Endothelial cell of umbilical vein (primary cell): ENCODE measurements around the gene CCDC170. TPM values are rescaled to one million over a fixed set of nuclear protein-coding genes. Genes with fewer than 3 reads are reported as not detected.

ENCODE experiments used
- BruUV-seq: library from RNA; stranded (reverse); fragments of 400-500 nt; replicated peaks from 2 replicates; lab custom pipeline; 2021; lab: Mats Ljungman, UMichigan
- CTCF ChIA-PET: fragments of 300-600, 350-600 bp; sonication (Branson Sonifier 250); formaldehyde crosslinking; loops from one replicate; lab custom pipeline; 2021; ENCODE audit warnings: antibody characterized with exemption, inconsistent platforms; lab: Charles Lee
- POLR2A ChIA-PET: fragments of 300-600, 350-600 bp; sonication (Branson Sonifier 250); formaldehyde crosslinking; loops from one replicate; lab custom pipeline; 2021; ENCODE audit warnings: antibody characterized with exemption, inconsistent platforms; lab: Charles Lee
- DNase-seq: peaks from one replicate; pipeline ENCODE4 v3.0.0-alpha.2; 2011; ENCODE audit warnings: low read depth, low spot score
- FAIRE-seq: peaks from 2 replicates; lab custom pipeline; 2011; peaks lifted over from hg19 to GRCh38; lab: Jason Lieb, UNC
- H2AFZ ChIP-seq: 2 replicates; pipeline ENCODE4 v1.6.0; 2012; ENCODE audit warnings: low read depth, low read length, control low read depth, inconsistent platforms
- H3K27ac ChIP-seq: 2 replicates; pipeline ENCODE4 v1.5.1; 2011; ENCODE audit warnings: low read depth, mild to moderate bottlenecking, control low read depth, low read length, moderate library complexity; ENCODE audit not compliant: insufficient read depth
- H3K27me3 ChIP-seq, 2 experiments: 2 replicates each; pipeline versions ENCODE4 v1.6.0 to v1.6.1; 2011; ENCODE audit warnings: low read length in 2 of 2, mixed read lengths in 1 of 2; ENCODE audit not compliant: control insufficient read depth in 2 of 2, insufficient read depth in 2 of 2
- H3K36me3 ChIP-seq, 2 experiments: 2 replicates in 1 of 2; 3 replicates in 1 of 2; pipeline ENCODE4 v1.5.1; 2011; ENCODE audit warnings: low read length in 2 of 2, mild to moderate bottlenecking in 1 of 2, moderate library complexity in 1 of 2; ENCODE audit not compliant: control insufficient read depth in 2 of 2, insufficient read depth in 2 of 2; ENCODE audit errors: extremely low read depth in 1 of 2
- H3K4me1 ChIP-seq: 3 replicates; pipeline ENCODE4 v1.5.1; 2011; ENCODE audit warnings: mild to moderate bottlenecking, low read length; ENCODE audit not compliant: control insufficient read depth, insufficient read depth; ENCODE audit errors: extremely low read depth
- H3K4me2 ChIP-seq: 2 replicates; pipeline ENCODE4 v1.6.1; 2011; ENCODE audit warnings: low read length, control low read depth, mixed read lengths; ENCODE audit not compliant: insufficient read depth
- H3K4me3 ChIP-seq, 3 experiments: fragments of 200-600 bp in 1 of 3; sonication (generic), shearing (Covaris generic) in 1 of 3; replicated peaks in 1 of 3; 2 replicates each; pipeline ENCODE4 v1.5.1; 2011 to 2016; ENCODE audit warnings: control low read depth in 3 of 3, low read length in 3 of 3, mild to moderate bottlenecking in 2 of 3, inconsistent platforms in 1 of 3, low read depth in 1 of 3, moderate library complexity in 1 of 3; ENCODE audit not compliant: insufficient read depth in 1 of 3
- H3K79me2 ChIP-seq: 2 replicates; pipeline ENCODE4 v1.6.0; 2012; ENCODE audit warnings: low read length, inconsistent platforms; ENCODE audit not compliant: control insufficient read depth, insufficient read depth
- H3K9ac ChIP-seq: replicated peaks from 2 replicates; pipeline ENCODE3; 2011; ENCODE audit warnings: low read length, control low read depth; ENCODE audit not compliant: insufficient read depth; ENCODE audit errors: extremely low read depth
- H3K9me1 ChIP-seq: replicated peaks from 3 replicates; pipeline ENCODE4 v1.6.0; 2011; ENCODE audit warnings: mild to moderate bottlenecking, low read length; ENCODE audit not compliant: control insufficient read depth, insufficient read depth; ENCODE audit errors: extremely low read depth
- H3K9me3 ChIP-seq: replicated peaks from 2 replicates; pipeline ENCODE4 v1.5.1; 2012; ENCODE audit warnings: low read length, inconsistent platforms; ENCODE audit not compliant: control insufficient read depth, insufficient read depth
- H4K20me1 ChIP-seq: replicated peaks from 2 replicates; pipeline ENCODE3; 2011; ENCODE audit warnings: mild to moderate bottlenecking, low read length; ENCODE audit not compliant: control insufficient read depth, insufficient read depth; ENCODE audit errors: extremely low read depth
- EZH2 ChIP-seq: IDR thresholded peaks from 2 replicates; pipeline ENCODE4 v1.6.1; 2012; ENCODE audit warnings: borderline replicate concordance, low read depth, mild to moderate bottlenecking, moderate library complexity, low read length, inconsistent platforms; ENCODE audit not compliant: severe bottlenecking
- FOS ChIP-seq: IDR thresholded peaks from 2 replicates; pipeline ENCODE4 v1.6.1; 2011; ENCODE audit warnings: mild to moderate bottlenecking, low read length, moderate library complexity, borderline replicate concordance; ENCODE audit not compliant: insufficient read depth
- GATA2 ChIP-seq: IDR thresholded peaks from 2 replicates; pipeline ENCODE4 v1.7.0; 2011; ENCODE audit warnings: low read depth, mild to moderate bottlenecking, moderate library complexity, mixed read lengths, low read length; ENCODE audit not compliant: insufficient read length, insufficient read depth
- JUN ChIP-seq: IDR thresholded peaks from 2 replicates; pipeline ENCODE4 v1.6.1; 2011; ENCODE audit warnings: borderline replicate concordance, low read depth; ENCODE audit not compliant: insufficient read length, insufficient read depth
- MYC ChIP-seq: IDR thresholded peaks from one replicate; pipeline ENCODE4 v1.6.1; 2011; ENCODE audit warnings: mild to moderate bottlenecking, low read depth, low read length
- POLR2A ChIP-seq: IDR thresholded peaks from 2 replicates; pipeline ENCODE4 v1.6.1; 2012; ENCODE audit warnings: low read depth, mild to moderate bottlenecking, control low read depth, low read length
- POLR2AphosphoS5 ChIP-seq: IDR thresholded peaks from 2 replicates; pipeline ENCODE4 v1.6.1; 2012; ENCODE audit warnings: low read depth, mild to moderate bottlenecking, control low read depth, low read length, moderate library complexity; ENCODE audit not compliant: insufficient read depth
- dilution Hi-C: fragments of 300-500 bp; cut with MboI; formaldehyde crosslinking; loops from one replicate; pipeline ENCODE4 v1.15.0; 2019; ENCODE audit warnings: low sequenced_read_pairs; ENCODE audit not compliant: extremely low pct_ligation_motif_present
- intact Hi-C: fragments of 100-400 bp; cut with micrococcal nuclease; formaldehyde crosslinking; loops from one replicate; pipeline ENCODE4 v1.10.0; 2022
- polyA plus RNA-seq, 4 experiments: library from polyadenylated mRNA; depleted of rRNA in 3 of 4; stranded (reverse) in 3 of 4; unstranded in 1 of 4; fragments of >200 nt; gene quantifications; 2 replicates each; pipeline versions ENCODE4 v1.2.1 to v1.2.3, GENCODE V29; 2011 to 2012; ENCODE audit warnings: missing spikeins in 1 of 4
- total RNA-seq: library from RNA; stranded (reverse); gene quantifications from 2 replicates; pipeline ENCODE4 v1.2.3, GENCODE V29; 2021
- TF ChIP-seq, protein P1 (sequence below), 2 donors: IDR thresholded peaks; 1 replicate in 1 of 2; 2 replicates in 1 of 2; pipeline ENCODE4 v1.5.1; 2011; ENCODE audit warnings: low read length in 2 of 2, mild to moderate bottlenecking in 2 of 2, moderate library complexity in 2 of 2, control low read depth in 1 of 2, inconsistent platforms in 1 of 2, low read depth in 1 of 2; ENCODE audit not compliant: insufficient read depth in 1 of 2; ENCODE audit errors: extremely low read depth in 1 of 2
- TF ChIP-seq, protein P2 (sequence below): IDR thresholded peaks from 2 replicates; pipeline ENCODE4 v1.6.1; 2011; ENCODE audit not compliant: insufficient read depth, insufficient read length

The CCDC170 gene
- total and polyA plus RNA-seq, 2 donors (not counting 3 experiments of a cell fraction or from before 2014, with no cell fraction given): 0.07 to 0.21 TPM

GRCh38 chr6:151490996-151491395 lies 2.8 kb upstream of the CCDC170 start:
- TF ChIP-seq EZH2 (no peak), POLR2A (no peak), POLR2AphosphoS5 (no peak)
- TF ChIP-seq, protein P1, sequence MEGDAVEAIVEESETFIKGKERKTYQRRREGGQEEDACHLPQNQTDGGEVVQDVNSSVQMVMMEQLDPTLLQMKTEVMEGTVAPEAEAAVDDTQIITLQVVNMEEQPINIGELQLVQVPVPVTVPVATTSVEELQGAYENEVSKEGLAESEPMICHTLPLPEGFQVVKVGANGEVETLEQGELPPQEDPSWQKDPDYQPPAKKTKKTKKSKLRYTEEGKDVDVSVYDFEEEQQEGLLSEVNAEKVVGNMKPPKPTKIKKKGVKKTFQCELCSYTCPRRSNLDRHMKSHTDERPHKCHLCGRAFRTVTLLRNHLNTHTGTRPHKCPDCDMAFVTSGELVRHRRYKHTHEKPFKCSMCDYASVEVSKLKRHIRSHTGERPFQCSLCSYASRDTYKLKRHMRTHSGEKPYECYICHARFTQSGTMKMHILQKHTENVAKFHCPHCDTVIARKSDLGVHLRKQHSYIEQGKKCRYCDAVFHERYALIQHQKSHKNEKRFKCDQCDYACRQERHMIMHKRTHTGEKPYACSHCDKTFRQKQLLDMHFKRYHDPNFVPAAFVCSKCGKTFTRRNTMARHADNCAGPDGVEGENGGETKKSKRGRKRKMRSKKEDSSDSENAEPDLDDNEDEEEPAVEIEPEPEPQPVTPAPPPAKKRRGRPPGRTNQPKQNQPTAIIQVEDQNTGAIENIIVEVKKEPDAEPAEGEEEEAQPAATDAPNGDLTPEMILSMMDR (IDR thresholded peaks at IDR 0.05; ENCODE audit: extremely low read depth in 1 of 2, insufficient read depth in 1 of 2, low read depth in 1 of 2, low read length in 2 of 2): no peak
- Histone ChIP-seq H3K27ac (no peak overlapping the region), H3K9me1 (no peaks in the 10 kb centered on the region), H4K20me1 (no peaks in the 10 kb centered on the region), H3K9me3 (no peaks in the 10 kb centered on the region), H3K4me3 (no peak overlapping the region), H3K4me1 (peaks cover 12% of the 10 kb centered on the region), H3K9ac (no peak overlapping the region), H3K4me2 (no peak overlapping the region), H3K27me3 (no peaks in the 10 kb centered on the region), H3K79me2 (no peaks in the 10 kb centered on the region), H3K36me3 (no peaks in the 10 kb centered on the region), H2AFZ (no peak overlapping the region)
- dilution Hi-C loops (no loop called here), intact Hi-C loops (loop anchor here (5.0 kb wide), 1 partner anchor 776 kb away; no protein-coding TSS in a partner anchor)
- POLR2A ChIA-PET: no interaction called here
- CTCF ChIA-PET: interaction anchor here (0.6 to 1.4 kb wide), 3 partner anchors 9 to 808 kb away, joined by 4 read pairs; no protein-coding TSS in a partner anchor
- no TSS peak for BruUV-seq
- FAIRE-seq: no peak
- DNase-seq: no peak

DNA sequence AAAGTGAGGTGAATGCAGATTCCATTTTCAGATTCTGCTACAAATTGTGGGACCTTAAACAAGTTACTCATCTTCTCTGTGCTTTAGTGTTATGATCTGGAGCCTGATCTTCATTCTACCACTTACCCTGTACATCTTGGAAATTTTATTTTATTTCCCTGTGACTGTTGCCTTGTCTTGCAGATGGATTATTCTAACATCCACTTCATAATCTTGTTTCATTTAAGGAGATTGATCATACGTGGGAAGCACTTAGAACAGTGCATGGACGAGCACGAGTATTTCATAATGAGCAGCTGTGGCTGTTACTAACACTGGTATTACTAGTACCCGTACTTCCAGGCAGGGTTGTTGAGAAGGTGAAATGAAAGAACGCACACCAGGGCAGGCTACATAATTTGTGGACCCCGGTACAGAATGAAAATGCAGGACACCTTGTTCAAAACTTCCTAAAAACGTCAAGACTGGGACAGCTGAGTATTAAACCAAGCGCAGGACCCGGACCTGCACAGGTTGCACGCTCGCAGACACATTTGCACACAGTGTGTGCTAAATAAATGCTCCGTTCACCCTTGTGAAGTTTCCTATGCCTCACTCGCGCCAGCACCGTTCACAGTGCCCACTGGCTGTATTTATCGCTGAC lies 535 bp upstream of the CCDC170 start:
- FAIRE-seq: no peak
- peak overlapping the region; percentile 51 to 82 (median 64) for H3K4me3 ChIP-seq
- no peak overlapping the region for H3K27ac ChIP-seq
- intact Hi-C loops (loop anchor here (5.0 kb wide), 1 partner anchor 774 kb away; no protein-coding TSS in a partner anchor), dilution Hi-C loops (no loop called here)
- no peaks in the 10 kb centered on the region for H3K36me3 ChIP-seq
- no peaks in the 10 kb centered on the region for H3K79me2 ChIP-seq
- no peaks in the 10 kb centered on the region for H3K27me3 ChIP-seq
- H4K20me1 ChIP-seq: no peaks in the 10 kb centered on the region
- H3K4me2 ChIP-seq: peak overlapping the region; percentile 96
- H3K9ac ChIP-seq: peak overlapping the region; percentile 54
- ChIA-PET POLR2A (interaction anchor here (0.6 to 0.7 kb wide), 2 partner anchors 1203 to 1703 kb away, joined by 3 to 8 read pairs; no protein-coding TSS in a partner anchor), CTCF (no interaction called here)
- H3K9me3 ChIP-seq: no peaks in the 10 kb centered on the region
- H3K4me1 ChIP-seq: peaks cover 12% of the 10 kb centered on the region
- no TSS peak for BruUV-seq
- DNase-seq: peak; percentile 4
- H3K9me1 ChIP-seq: no peaks in the 10 kb centered on the region
- peak overlapping the region; percentile 83 for H2AFZ ChIP-seq
- TF ChIP-seq POLR2A (no peak), JUN (no peak), FOS (no peak), EZH2 (no peak), MYC (no peak), POLR2AphosphoS5 (no peak), GATA2 (no peak)
- TF ChIP-seq, protein P1 (IDR thresholded peaks at IDR 0.05; ENCODE audit: extremely low read depth in 1 of 2, insufficient read depth in 1 of 2, low read depth in 1 of 2, low read length in 2 of 2): no peak
- TF ChIP-seq, protein P2, sequence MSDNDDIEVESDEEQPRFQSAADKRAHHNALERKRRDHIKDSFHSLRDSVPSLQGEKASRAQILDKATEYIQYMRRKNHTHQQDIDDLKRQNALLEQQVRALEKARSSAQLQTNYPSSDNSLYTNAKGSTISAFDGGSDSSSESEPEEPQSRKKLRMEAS: no peak
